GM10847 (cell line): ENCODE data around the gene HTATIP2.

ENCODE experiments used
- POLR2A ChIP-seq: IDR thresholded peaks from 2 replicates; pipeline ENCODE4 v1.6.1; 2011; ENCODE audit not compliant: insufficient read length; ENCODE audit errors: extremely low read depth

Gene HTATIP2

GRCh38 chr11:20364341-20364792 is 853 bp downstream of the HTATIP2 start:
- TF ChIP-seq POLR2A, result no peak

- TF ChIP-seq POLR2A, result no peak
Measured at GRCh38 chr11:20367313-20367948, 3.9 kb downstream of the HTATIP2 start.

- TF ChIP-seq POLR2A, result no peak
Measured at GRCh38 chr11:20368438-20368837, 4.9 kb downstream of the HTATIP2 start.

DNA sequence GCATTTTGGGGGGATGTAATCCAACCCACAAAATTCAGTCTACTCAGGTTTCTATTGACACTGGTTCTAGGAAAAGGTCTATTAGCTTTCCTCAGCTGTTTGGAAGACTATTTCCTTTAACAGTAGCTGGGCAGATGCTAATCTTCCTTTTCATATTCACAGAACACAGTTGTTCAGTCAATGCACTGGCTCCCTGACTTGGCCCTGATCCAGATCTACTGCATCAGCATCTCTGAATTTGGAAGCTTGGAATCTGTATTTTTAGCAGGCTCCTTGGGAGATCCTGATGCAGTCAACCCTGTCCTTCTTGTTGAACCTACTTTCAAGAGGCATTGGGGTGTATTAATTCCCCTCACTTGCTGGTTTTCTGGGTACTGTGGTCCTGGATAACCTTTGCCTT is 6.3 kb downstream of the HTATIP2 start:
- no peak for TF ChIP-seq POLR2A

- TF ChIP-seq POLR2A, result no peak
Measured at GRCh38 chr11:20372081-20372626, 8.6 kb downstream of the HTATIP2 start.

- TF ChIP-seq POLR2A, result no peak
Measured at GRCh38 chr11:20373147-20373546, 9.6 kb downstream of the HTATIP2 start.

DNA sequence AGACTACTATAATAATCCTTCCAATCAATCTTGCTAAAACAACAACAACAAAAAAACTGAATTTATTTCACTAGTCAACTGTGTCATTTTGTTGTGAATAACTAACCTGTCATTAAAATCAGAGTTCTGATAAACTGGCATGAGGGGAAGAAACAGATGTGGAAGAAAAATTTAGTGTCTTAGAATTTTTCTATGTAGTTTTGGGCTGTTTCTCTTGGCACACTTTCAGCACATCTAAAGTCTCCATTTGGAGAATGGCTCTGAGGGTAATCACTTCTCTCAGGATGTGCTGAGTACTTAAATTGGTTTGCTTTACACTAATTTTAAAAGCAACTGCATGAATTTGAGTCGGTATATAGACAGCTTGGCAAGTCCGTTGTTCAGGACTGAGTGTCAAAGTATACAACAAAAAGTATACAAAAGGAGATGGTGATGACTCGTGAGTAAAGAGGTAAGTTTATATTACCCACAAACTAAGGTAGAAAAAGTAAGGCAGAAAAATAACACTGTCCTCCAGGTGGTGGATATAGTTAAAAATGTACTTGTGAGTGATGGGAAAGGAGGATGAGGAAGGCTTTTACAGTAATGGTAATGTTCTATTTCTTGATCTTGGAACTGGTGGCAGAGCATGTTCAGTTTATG is 10.2 kb downstream of the HTATIP2 start:
- TF ChIP-seq POLR2A, result no peak

GRCh38 chr11:20374741-20375300 is 11.3 kb downstream of the HTATIP2 start:
- no peak for TF ChIP-seq POLR2A

- no peak for TF ChIP-seq POLR2A
Measured at GRCh38 chr11:20376162-20376730, 12.7 kb downstream of the HTATIP2 start.

DNA sequence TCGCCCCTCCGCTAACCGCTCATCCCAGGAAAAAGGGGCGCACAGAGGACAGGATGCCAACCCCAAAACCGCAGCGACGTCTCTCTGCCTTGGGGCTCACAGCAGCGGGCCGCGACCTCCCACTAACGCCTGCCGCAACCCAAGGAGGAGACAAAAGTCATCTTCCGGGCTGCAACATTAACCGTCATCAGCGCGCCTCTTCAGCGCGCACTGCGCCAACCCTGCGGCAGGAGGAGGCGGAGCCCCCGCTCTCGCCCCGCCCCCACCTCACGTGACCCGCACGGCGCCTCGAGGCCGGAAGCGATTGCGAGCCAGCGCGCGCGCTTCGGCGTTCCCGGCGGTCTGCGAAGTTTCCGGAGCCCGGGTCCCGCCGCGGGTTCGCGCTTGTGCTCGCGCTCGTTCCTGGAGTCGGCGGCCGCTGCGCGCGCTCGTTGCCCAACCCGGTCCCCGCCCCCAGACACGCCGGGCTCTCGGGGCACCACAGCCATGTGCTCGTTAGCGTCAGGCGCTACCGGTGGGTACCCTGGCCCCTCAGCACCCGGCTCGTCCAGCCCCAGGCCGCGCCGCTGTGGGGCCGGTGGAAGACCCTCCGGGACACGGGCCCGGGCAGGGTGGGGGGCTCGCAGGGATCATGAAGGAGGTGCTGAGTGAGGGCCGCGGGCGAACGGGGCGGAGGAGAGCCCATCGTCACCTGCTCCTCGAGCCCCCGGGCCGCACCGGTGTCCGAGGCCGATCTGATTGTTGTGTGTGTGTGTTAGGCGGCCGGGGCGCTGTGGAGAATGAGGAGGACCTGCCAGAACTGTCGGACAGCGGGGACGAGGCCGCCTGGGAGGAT is 24.0 kb downstream of the HTATIP2 start, which contains the start of gene PRMT3:
Gene PRMT3 (plus strand): TSS at position 456 of the 835 bp plus-strand sequence. CDS start 31 bp downstream, at position 487.
- TF ChIP-seq POLR2A, result peak; percentile 82

DNA sequence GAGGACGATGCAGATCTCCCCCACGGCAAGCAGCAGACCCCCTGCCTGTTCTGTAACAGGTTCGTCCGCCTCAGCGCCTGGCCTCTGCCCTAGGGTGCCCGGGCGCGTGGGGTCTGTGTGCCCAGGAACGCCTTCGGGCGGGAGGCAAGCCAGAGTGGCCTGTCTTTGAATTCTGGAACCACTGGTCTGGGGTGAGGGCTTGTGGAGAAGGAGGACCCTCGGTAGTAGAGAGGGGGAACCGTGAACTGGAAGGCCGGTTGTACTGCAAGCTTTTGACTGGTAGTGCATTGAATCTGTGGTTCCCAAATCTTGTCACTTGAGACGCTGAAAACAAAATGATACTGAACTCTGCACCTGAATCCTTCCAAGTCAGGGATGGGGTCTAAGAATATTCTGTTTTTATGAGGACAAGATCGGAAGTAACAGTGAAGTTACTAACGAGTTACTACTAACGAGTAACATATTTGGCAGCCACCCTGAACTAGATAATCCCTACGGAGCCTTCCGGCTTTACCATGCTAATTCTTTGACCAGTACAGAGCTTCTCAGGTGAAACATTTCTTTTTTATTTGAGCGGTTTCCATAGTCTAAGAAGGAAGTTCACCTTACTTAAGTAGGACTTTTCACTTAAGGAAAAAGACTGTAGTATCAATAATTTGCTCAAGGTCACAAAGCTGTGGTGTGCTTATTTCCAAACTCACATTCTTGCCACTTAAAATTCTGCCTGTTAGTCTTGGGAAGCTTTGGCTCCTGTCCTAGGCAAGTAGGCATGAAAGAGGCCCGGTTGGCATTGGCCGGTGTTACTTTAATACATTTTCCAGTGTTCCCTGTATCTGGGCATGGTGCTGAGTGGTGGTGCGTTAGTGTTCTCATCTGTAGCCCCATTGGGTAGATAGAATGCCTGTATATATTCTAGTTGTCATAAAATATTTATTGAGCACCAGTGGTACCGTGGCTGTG is 24.9 kb downstream of the HTATIP2 start:
- TF ChIP-seq POLR2A, result no peak

DNA sequence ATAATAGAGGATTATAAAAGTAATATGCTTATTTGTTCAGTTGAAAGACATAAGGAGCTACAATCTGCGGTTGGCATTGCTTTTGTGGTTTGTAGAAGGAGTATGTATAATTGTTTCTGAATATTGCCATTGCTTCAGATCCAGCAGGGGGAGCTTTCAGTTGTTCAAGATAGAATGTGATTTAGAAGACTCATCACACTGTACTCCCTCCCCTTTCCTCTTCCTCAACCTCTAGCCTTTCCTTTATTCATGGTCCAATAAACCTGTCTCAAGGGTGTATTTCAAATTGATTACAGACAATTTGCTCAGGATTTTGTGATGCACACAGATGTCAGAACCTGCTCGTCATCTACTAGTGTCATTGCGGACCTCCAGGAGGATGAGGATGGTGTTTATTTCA is 33.8 kb downstream of the HTATIP2 start:
- TF ChIP-seq POLR2A, result no peak

DNA sequence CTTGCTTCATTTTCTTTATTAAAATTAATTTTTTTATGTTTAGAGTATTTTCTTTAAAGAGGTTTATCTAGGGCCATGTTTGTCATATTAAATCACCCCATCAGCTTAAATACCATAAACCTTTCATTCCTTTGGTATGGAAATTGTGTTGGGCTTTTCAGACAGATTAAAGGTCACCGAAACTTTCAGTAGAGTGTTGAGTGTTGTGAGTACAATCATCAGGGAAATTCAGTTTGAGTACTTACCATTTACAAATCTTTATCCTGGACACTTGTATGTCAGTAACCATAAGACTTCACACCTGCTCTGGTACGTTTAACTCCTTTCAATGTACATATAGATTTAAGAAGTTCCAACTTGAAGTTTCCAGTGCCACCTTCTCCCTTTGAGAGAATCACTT is 36.0 kb downstream of the HTATIP2 start:
- no peak for TF ChIP-seq POLR2A

DNA sequence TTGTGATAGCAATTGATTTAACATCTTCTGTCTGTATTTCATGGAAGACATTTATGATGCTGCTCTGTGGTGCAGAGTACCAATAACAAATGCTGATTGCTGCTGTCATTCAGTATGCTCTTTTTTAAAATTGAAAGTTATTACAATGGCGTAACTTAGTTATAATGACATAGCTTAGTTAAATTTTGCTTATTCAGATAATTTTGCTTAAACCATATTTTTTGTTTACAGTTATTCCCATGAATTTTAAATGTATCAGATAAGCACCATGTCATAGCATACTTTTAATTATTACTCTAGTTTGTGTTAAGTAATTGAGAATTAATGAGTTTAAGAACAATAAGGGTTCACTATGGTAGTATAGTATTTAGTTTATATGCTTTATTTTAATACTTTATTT is 39.5 kb downstream of the HTATIP2 start:
- TF ChIP-seq POLR2A, result no peak
